Measurements from ENCODE around the gene THOP1.

DNA sequence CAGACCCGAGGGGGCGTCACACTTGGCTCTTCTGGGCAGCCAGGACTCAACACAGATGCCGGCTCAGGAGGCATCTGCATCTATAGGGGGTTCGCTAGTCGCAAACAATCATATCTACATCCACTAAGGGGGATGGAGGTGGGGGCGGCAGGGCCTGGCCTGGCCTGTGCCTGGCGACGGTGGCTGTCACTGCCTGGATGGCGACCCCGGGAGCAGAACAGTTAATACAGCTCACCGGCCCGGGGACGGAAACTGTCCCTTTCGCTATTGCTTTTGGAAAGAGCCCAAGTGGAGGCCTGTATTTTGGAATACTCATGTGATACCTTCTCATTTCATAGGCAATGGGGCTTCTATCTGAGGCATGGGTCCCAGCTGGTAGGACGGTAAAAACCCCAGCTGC is 19.9 kb upstream of the THOP1 start:
- no peak for TF ChIP-seq POLR2AphosphoS5 (IDR thresholded peaks at IDR 0.05)
- TF ChIP-seq POLR2A (IDR thresholded peaks at IDR 0.05) = no peak
- no peak for TF ChIP-seq CTCF (IDR thresholded peaks at IDR 0.05 in 8 of 11, conservative IDR thresholded peaks at IDR 0.05 in 3 of 11)
